CD4-positive, alpha-beta T cell treated with Interleukin-10 for 1 hour (primary cell): ENCODE data around the gene OSER1.
"Not testable (repeated sequence)": the region's sequence is repeated elsewhere in the genome, so short reads cannot be mapped to it uniquely, and the experiment has no call there.

Experiments used
- DNase-seq: peaks from one replicate; pipeline ENCODE4 v3.0.0-alpha.2; 2020

Gene OSER1

GRCh38 chr20:44199877-44200276, 10.7 kb downstream of the OSER1 start:
- no peak for DNase-seq

- peak; percentile 14 for DNase-seq
Observed at GRCh38 chr20:44198872-44199271, 11.7 kb downstream of the OSER1 start.

DNA sequence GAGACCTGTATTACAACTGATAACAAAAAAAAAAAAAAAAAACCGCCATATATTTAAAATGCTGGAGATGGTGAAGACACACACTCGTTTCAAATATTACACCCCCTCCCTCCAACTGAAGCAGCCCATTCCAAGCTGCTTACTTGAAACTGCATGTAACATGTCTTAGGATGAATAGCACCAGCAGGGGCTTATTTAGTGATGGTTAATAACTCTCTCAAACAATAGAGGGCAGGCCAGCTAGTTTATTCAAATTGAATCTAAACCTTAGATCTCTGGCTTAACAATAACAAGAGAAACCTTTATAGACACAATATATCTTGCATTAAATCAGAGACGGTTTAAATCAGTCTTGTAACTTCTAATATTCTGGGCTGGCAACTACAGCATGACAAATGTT, 14.3 kb downstream of the OSER1 start:
- DNase-seq: no peak

DNA sequence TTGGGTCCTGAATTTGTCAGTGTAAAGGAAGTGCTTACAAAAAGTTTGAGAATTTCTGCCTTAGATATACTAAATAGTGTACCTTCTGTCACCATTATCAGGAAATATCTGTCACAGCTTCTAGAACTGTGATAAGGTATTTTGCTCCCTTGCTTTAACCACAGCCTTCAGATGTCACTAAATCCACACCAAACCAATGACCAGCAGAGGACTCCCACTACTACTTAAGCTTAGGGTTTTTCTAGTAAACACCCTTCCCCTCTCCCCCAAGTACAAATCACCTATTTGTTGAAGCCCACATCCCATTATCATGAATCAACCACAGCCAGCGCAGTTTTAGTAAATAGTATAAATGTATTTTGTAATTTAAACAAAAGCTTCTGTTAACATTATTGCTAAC, 15.0 kb downstream of the OSER1 start:
- DNase-seq: no peak

GRCh38 chr20:44193801-44194200, 16.8 kb downstream of the OSER1 start:
- no peak for DNase-seq

DNA sequence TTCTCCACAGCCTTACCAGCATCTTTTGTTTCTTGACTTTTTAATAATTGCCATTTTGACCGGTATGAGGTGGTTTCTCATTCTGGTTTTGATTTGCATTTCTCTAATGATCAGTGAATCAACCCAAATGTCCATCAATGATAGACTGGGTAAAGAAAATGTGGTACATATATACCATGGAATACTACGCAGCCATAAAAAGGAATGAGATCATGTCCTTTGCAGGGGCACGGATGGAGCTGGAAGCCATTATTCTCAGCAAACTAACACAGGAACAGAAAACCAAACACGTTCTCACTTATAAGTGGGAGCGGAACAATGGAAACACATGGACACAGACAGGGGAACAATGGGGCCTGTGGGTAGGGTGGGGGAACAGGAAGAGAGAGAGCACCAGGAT, 18.9 kb downstream of the OSER1 start:
- DNase-seq: not testable (repeated sequence)

GRCh38 chr20:44190197-44190852, 20.2 kb downstream of the OSER1 start:
- DNase-seq: peak; percentile 65

DNA sequence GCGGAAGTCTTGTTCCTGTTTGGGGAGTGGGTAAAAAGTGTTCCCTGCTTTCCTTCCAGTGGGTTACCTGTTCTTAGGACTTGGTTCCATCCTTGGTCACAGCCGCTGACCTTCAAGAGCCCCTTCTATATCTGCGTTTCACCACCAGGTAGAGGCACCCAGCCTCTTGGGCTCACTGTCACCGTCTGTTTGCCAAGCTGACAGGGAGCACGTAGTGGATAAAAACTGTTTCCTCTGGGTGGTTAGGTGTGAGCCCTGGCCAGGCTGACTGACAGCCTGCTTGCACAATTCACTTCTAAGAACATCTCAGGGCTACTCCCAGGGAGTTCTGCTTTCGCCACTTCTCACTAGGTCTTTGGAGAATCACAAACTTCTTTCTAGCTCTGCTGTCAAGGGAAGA, 21.8 kb downstream of the OSER1 start:
- DNase-seq: no peak

GRCh38 chr20:44187772-44188709, 22.5 kb downstream of the OSER1 start:
- no peak for DNase-seq

DNA sequence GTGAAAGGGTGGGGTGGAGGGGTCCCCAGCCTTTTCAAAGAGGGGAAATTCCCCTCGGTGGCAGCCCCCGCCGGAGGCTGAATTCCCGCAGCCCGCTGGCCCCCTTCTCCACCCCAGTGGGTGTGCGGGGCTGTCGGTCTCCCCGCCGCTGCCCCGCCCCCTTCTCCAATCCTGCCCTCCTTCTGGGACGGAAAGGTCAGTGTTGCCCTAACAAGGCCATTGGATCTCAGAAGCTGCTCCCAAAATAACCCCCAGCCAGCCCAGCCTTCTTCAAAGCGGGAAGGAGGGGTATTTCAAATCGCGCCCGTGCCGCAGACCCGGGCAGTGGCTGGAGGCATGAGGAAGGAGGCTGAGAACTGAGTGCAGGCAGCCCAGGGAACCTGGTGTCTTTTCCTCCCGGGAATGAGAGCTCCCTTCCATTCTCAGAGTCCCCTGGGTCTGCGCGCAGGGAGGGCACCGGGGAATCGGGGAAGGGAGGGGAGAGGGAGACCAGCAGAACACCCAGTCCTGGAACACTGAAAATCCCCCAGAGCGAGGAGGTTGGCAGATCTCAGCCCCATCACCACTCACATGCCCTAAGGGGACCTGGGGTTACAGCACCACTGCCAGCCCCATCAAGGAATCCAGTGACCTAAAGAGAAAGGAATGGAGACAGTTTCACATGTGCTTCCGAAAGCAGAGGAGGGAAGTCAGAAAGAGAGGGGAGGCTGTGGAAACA, 23.4 kb downstream of the OSER1 start, which contains the start of gene JPH2:
Gene JPH2 (minus strand): TSS at position 135 of the 718 bp plus-strand sequence. CDS start 483 bp downstream, outside the sequence.
- no peak for DNase-seq

DNA sequence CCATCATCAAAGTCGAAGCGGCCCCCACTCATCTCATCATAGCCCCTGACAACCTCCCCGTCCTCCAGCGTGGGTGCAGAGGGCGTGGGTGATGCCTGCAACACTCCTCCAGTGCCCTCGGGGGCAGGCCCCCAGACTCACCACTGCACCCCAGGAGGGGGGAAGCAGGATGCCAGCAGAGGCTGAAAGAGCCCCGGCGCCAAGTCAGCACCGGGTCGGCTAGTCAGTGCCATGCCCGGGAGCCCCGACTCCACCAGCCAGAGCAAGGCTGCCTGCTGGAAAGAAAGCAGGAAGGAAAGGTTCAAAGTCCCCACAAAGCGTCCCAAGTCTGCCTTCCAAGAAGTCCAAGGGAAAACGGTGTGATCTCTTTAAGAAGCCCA, 23.9 kb downstream of the OSER1 start:
- no peak for DNase-seq

DNA sequence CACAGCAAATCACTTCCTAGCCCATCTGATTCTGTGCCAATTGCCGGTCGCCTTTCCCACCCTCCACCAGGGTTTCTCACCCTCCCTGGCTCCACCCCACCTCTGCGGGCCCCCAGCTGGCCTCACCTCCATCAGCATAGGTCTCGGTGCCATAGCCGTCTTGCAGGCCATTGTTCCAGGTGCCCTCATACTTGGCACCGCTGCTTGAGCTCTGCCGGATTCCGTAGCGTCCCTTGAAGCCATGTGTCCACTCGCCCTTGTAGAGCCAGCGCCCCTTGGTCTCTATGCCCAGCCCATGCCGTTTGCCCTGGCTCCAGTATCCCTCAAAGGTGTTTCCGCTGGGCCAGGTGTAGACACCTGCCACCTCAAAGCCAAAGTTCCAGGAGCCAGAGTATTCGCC, 24.4 kb downstream of the OSER1 start:
- DNase-seq: no peak

DNA sequence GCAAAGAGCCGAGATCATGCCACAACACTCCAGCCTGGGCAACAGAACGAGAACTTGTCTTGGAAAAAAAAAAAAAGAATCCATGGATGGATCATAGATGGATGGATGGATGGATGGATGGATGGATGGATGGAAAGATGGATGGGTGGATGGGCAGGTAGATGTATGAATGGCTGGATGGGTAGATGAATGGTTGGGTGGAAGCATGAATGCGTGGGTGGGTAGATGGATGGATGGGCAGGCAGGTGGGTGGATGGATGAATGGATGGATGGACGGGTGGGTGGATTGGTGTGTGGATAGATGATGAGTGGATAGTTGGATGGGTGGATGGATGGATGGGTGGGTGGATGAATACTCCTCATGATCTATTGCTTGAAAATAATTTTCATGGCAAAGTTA, 25.0 kb downstream of the OSER1 start:
- DNase-seq: no peak

DNA sequence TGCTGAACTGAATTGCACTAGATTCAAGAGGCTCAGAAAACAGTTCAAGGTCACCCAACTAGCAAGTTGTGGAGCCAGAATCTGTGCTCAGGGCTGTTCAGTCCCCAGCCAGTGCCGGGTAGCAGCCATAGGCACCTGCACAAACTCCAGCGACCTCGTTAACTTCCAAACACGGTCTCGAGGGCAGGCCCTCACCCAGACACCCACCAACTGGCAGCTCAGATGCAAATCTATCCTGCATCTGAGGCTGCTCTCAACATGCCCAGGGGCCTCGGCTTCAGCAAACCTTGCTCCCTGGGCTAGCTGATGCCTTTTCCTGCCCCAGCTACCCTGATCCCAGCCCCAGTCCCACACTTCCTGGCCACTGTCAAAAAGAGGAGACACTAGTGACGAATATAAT, 27.3 kb downstream of the OSER1 start:
- DNase-seq: no peak

DNA sequence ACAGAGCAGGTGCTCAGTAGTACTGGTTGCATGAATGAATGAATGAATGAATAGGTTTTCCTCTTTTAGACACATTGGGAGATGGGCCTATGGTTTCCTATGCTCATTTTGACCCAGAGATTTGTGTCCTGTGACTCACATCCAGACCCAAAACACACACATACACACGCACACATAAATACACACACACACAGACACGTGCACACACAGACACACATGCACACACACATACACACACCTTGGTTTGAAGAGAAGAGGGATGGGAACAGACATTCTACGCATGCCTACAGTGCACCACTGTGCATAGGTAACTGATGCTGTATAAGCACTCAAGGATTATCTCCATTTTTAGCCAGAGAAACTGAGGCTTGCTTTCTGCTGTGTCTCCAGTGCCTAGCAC, 27.7 kb downstream of the OSER1 start:
- no peak for DNase-seq

- no peak for DNase-seq
Observed at GRCh38 chr20:44182135-44182765, 28.3 kb downstream of the OSER1 start.

- no peak for DNase-seq
Observed at GRCh38 chr20:44181611-44182010, 29.0 kb downstream of the OSER1 start.

- DNase-seq: no peak
Observed at GRCh38 chr20:44180814-44181213, 29.8 kb downstream of the OSER1 start.

- DNase-seq: no peak
Observed at GRCh38 chr20:44176833-44177534, 33.6 kb downstream of the OSER1 start.

GRCh38 chr20:44174996-44175765, 35.4 kb downstream of the OSER1 start:
- DNase-seq: no peak

DNA sequence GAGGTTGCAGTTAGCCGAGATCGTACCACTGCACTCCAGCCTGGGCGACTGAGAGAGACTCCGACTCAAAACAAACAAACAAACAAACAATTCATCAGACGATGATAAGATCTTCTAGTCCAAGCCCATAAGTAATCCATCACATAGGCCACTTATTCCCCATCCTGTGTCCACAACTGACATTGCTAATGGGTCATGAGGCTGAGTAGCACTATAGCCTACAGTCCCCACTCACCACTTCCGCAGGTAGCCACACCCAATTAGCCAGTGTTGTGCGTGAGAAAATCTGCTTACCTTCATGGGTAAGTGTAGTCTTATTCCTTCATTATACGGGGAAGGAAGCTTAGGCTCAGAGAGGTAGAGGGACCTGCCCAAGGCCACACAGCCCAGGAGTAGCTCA, 36.7 kb downstream of the OSER1 start:
- DNase-seq: no peak

DNA sequence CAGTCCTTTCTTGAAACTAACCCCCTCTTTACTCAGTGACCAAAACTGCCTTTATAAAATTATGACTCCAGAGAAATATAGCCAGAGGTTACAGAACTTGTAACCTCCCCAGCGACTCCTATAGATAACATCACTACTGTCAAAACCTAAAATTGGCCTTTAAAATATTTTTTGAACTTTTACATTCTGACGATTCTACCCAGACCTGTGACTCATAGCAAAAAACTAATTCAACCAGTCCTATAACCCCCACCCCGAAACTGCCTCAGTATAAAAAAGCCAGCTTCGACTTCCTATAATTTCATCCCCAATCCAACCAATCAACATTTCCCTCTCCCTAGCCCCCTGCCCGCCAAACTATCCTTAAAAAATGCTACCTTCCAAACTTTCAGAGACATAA, 37.5 kb downstream of the OSER1 start:
- no peak for DNase-seq
